GM19372 (cell line): ENCODE data around the gene BCOR.

Source experiments
- ATAC-seq: cut with Tn5 transposase; IDR thresholded peaks from one replicate; pipeline ENCODE4 v1.9.1; 2021; ENCODE audit warnings: mild to moderate bottlenecking, low read depth, moderate library complexity; ENCODE audit not compliant: unreplicated experiment

BCOR gene

GRCh38 chrX:40116925-40117324, 19.2 kb upstream of the BCOR start:
- ATAC-seq: no peak

GRCh38 chrX:40112996-40113395, 15.2 kb upstream of the BCOR start:
- ATAC-seq: no peak

- no peak for ATAC-seq
Observed at GRCh38 chrX:40111868-40112267, 14.1 kb upstream of the BCOR start.

GRCh38 chrX:40109288-40110008, 11.7 kb upstream of the BCOR start:
- no peak for ATAC-seq

GRCh38 chrX:40108959-40109287, 11.2 kb upstream of the BCOR start:
- ATAC-seq: no peak

- no peak for ATAC-seq
Observed at GRCh38 chrX:40108162-40108958, 10.6 kb upstream of the BCOR start.

GRCh38 chrX:40107291-40108161, 9.8 kb upstream of the BCOR start:
- ATAC-seq: no peak

GRCh38 chrX:40106676-40107290, 9.0 kb upstream of the BCOR start:
- ATAC-seq: no peak

- no peak for ATAC-seq
Observed at GRCh38 chrX:40105835-40106675, 8.3 kb upstream of the BCOR start.

- no peak for ATAC-seq
Observed at GRCh38 chrX:40104985-40105834, 7.5 kb upstream of the BCOR start.

- ATAC-seq: no peak
Observed at GRCh38 chrX:40104630-40104984, 6.8 kb upstream of the BCOR start.

- no peak for ATAC-seq
Observed at GRCh38 chrX:40103565-40104323, 6.0 kb upstream of the BCOR start.

- no peak for ATAC-seq
Observed at GRCh38 chrX:40102393-40103381, 4.9 kb upstream of the BCOR start.

- ATAC-seq: no peak
Observed at GRCh38 chrX:40101430-40101802, 3.7 kb upstream of the BCOR start.

GRCh38 chrX:40100537-40101429, 3.0 kb upstream of the BCOR start:
- ATAC-seq: no peak

GRCh38 chrX:40100141-40100536, 2.4 kb upstream of the BCOR start:
- no peak for ATAC-seq
